IPS-15b (cell line): Measurements from ENCODE around the gene DNM3.

ENCODE experiments used
- H3K27me3 ChIP-seq: one replicate; pipeline ENCODE4 v1.6.1; 2013; ENCODE audit warnings: low read length; ENCODE audit not compliant: control insufficient read depth, insufficient read depth
- H3K36me3 ChIP-seq: one replicate; pipeline ENCODE4 v1.6.1; 2013; ENCODE audit warnings: low read length; ENCODE audit not compliant: control insufficient read depth, insufficient read depth
- H3K4me1 ChIP-seq: one replicate; pipeline ENCODE4 v1.6.1; 2013; ENCODE audit warnings: mild to moderate bottlenecking, low read length; ENCODE audit not compliant: control insufficient read depth, insufficient read depth
- H3K4me3 ChIP-seq: one replicate; pipeline ENCODE4 v1.5.1; 2013; ENCODE audit warnings: low read depth, low read length
- H3K9ac ChIP-seq: one replicate; pipeline ENCODE4 v1.6.1; 2013; ENCODE audit warnings: low read depth, mild to moderate bottlenecking, low read length
- H3K9me3 ChIP-seq: one replicate; pipeline ENCODE4 v1.6.1; 2013; ENCODE audit warnings: mild to moderate bottlenecking, low read length; ENCODE audit not compliant: control insufficient read depth, insufficient read depth

DNM3 gene

GRCh38 chr1:171802207-171802606, 39.1 kb upstream of the DNM3 start:
- H3K4me3 ChIP-seq: no peak overlapping the region
- peaks cover 4% of the 10 kb centered on the region for H3K4me1 ChIP-seq
- H3K36me3 ChIP-seq: no peaks in the 10 kb centered on the region
- H3K9me3 ChIP-seq: no peaks in the 10 kb centered on the region
- no peaks in the 10 kb centered on the region for H3K27me3 ChIP-seq
- H3K9ac ChIP-seq: no peak overlapping the region

- Histone ChIP-seq H3K27me3 (no peaks in the 10 kb centered on the region), H3K4me1 (peaks cover 4% of the 10 kb centered on the region), H3K4me3 (no peak overlapping the region), H3K9ac (no peak overlapping the region), H3K9me3 (no peaks in the 10 kb centered on the region), H3K36me3 (no peaks in the 10 kb centered on the region)
Observed at GRCh38 chr1:171803045-171803444, 38.3 kb upstream of the DNM3 start.

GRCh38 chr1:171803461-171804022, 37.8 kb upstream of the DNM3 start:
- no peaks in the 10 kb centered on the region for H3K36me3 ChIP-seq
- H3K4me3 ChIP-seq: no peak overlapping the region
- peaks cover 4% of the 10 kb centered on the region for H3K4me1 ChIP-seq
- H3K9me3 ChIP-seq: no peaks in the 10 kb centered on the region
- H3K27me3 ChIP-seq: no peaks in the 10 kb centered on the region
- H3K9ac ChIP-seq: no peak overlapping the region

- Histone ChIP-seq H3K4me1 (peaks cover 4% of the 10 kb centered on the region), H3K36me3 (no peaks in the 10 kb centered on the region), H3K9ac (no peak overlapping the region), H3K4me3 (no peak overlapping the region), H3K9me3 (no peaks in the 10 kb centered on the region), H3K27me3 (no peaks in the 10 kb centered on the region)
Observed at GRCh38 chr1:171805395-171806115, 35.7 kb upstream of the DNM3 start.

- Histone ChIP-seq H3K9me3 (no peaks in the 10 kb centered on the region), H3K4me3 (no peak overlapping the region), H3K27me3 (no peaks in the 10 kb centered on the region), H3K36me3 (no peaks in the 10 kb centered on the region), H3K9ac (no peak overlapping the region), H3K4me1 (no peaks in the 10 kb centered on the region)
Observed at GRCh38 chr1:171807556-171807955, 33.7 kb upstream of the DNM3 start.

- H3K9me3 ChIP-seq: no peaks in the 10 kb centered on the region
- no peak overlapping the region for H3K4me3 ChIP-seq
- H3K27me3 ChIP-seq: no peaks in the 10 kb centered on the region
- H3K9ac ChIP-seq: no peak overlapping the region
- H3K36me3 ChIP-seq: no peaks in the 10 kb centered on the region
- no peaks in the 10 kb centered on the region for H3K4me1 ChIP-seq
Observed at GRCh38 chr1:171809834-171810233, 31.5 kb upstream of the DNM3 start.

- Histone ChIP-seq H3K4me3 (no peak overlapping the region), H3K9ac (no peak overlapping the region), H3K9me3 (no peaks in the 10 kb centered on the region), H3K27me3 (no peaks in the 10 kb centered on the region), H3K4me1 (no peaks in the 10 kb centered on the region), H3K36me3 (no peaks in the 10 kb centered on the region)
Observed at GRCh38 chr1:171811672-171812071, 29.6 kb upstream of the DNM3 start.

GRCh38 chr1:171814692-171815091, 26.6 kb upstream of the DNM3 start:
- Histone ChIP-seq H3K4me3 (no peak overlapping the region), H3K9me3 (no peaks in the 10 kb centered on the region), H3K27me3 (no peaks in the 10 kb centered on the region), H3K9ac (no peak overlapping the region), H3K4me1 (peaks cover 5% of the 10 kb centered on the region), H3K36me3 (no peaks in the 10 kb centered on the region)

- Histone ChIP-seq H3K9ac (no peak overlapping the region), H3K27me3 (no peaks in the 10 kb centered on the region), H3K4me3 (no peak overlapping the region), H3K36me3 (no peaks in the 10 kb centered on the region), H3K9me3 (no peaks in the 10 kb centered on the region), H3K4me1 (peaks cover 5% of the 10 kb centered on the region)
Observed at GRCh38 chr1:171816300-171816901, 24.9 kb upstream of the DNM3 start.

- no peak overlapping the region for H3K9ac ChIP-seq
- H3K27me3 ChIP-seq: no peaks in the 10 kb centered on the region
- no peaks in the 10 kb centered on the region for H3K36me3 ChIP-seq
- no peaks in the 10 kb centered on the region for H3K9me3 ChIP-seq
- H3K4me3 ChIP-seq: no peak overlapping the region
- H3K4me1 ChIP-seq: peaks cover 5% of the 10 kb centered on the region
Observed at GRCh38 chr1:171817511-171818265, 23.6 kb upstream of the DNM3 start.

GRCh38 chr1:171819946-171820345, 21.4 kb upstream of the DNM3 start:
- no peaks in the 10 kb centered on the region for H3K36me3 ChIP-seq
- H3K27me3 ChIP-seq: no peaks in the 10 kb centered on the region
- no peak overlapping the region for H3K4me3 ChIP-seq
- H3K4me1 ChIP-seq: peaks cover 5% of the 10 kb centered on the region
- no peak overlapping the region for H3K9ac ChIP-seq
- H3K9me3 ChIP-seq: no peaks in the 10 kb centered on the region
